Measurements from ENCODE around the gene PECR. TPM values are rescaled to one million over a fixed set of nuclear protein-coding genes. Genes with fewer than 3 reads are reported as not detected.

Gene PECR
- total RNA-seq, 1 experiment from 2014 or later = 15.3 TPM

DNA sequence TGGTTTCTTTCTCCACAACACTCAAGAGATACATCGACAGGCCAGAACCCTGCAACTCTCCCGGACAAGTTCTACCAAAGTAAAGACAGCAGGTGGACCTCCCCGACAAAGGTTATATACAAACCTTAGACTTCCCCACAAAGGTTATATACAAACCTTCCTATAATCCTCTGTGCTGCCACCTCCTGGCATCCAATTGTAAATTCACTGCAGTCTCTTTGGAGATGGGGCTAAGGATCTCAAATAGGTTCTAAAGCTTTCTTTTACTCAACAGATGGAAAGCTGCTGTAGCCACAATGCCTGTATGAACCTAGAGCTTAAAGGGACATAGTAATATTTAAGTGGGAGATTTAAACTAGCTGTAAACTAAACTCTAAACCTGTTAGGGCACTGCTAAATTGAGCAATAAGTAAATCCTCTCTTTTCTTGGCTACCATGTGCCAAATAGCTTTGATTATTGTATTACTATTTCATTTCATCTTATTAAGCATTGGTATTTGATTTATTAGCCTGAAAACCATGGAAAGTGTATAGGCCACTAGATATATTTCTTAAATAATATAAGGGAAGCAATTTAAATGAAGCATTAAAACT lies 58.5 kb downstream of the PECR start:
- H2BK15ac ChIP-seq (ENCODE audit: low read depth, low read length) = no peak overlapping the region
- H4K8ac ChIP-seq (replicated peaks; ENCODE audit: insufficient read length, low read depth, low read length) = no peak overlapping the region
- H2AK5ac ChIP-seq (ENCODE audit: insufficient read length, low read length) = no peak overlapping the region
- H3K23me2 ChIP-seq (ENCODE audit: insufficient read length, low read depth, low read length, poor library complexity, severe bottlenecking) = no peaks in the 10 kb centered on the region
- Mint-ChIP-seq H3K27ac (no peak overlapping the region), H3K4me3 (no peak overlapping the region), H3K36me3 (ENCODE audit: insufficient read depth in 1 of 3, low read depth in 3 of 3) (peaks cover 0 to 2% (median 0%) of the 10 kb centered on the region in 3 experiments; a peak in 3 of 7 replicates), H3K27me3 (ENCODE audit: low read depth) (no peaks in the 10 kb centered on the region), H3K9me3 (no peaks in the 10 kb centered on the region), H3K4me1 (0 out of 4 replicates have a peak, but pooled peaks cover 0 to 2% of the 10 kb centered on the region in 2 experiments)
- H3K18ac ChIP-seq (ENCODE audit: insufficient read length, low read depth, low read length) = no peak overlapping the region
- H3K79me2 ChIP-seq (ENCODE audit: insufficient read depth, low read length) = no peaks in the 10 kb centered on the region
- H2BK120ac ChIP-seq (ENCODE audit: low read depth, low read length, poor library complexity, severe bottlenecking) = no peak overlapping the region
- no peak overlapping the region for H3K9ac ChIP-seq (ENCODE audit: extremely low read depth, insufficient read length, low read length)
- no CpG with 5 or more reads among the region's 3 CpGs for WGBS (ENCODE audit: extremely low coverage, insufficient read length, low lambda C conversion rate)
- H3K79me1 ChIP-seq (ENCODE audit: insufficient read depth, low read depth, low read length, poor library complexity, severe bottlenecking) = no peaks in the 10 kb centered on the region
- H4K5ac ChIP-seq (ENCODE audit: insufficient read length, low read depth, low read length) = no peak overlapping the region
- no peak overlapping the region for H3T11ph ChIP-seq (ENCODE audit: low read length)
- no peak overlapping the region for H3K56ac ChIP-seq (ENCODE audit: insufficient read length, low read depth, low read length)
- no peak overlapping the region for H3K14ac ChIP-seq (ENCODE audit: insufficient read depth, low read length)
- no peak overlapping the region for H3K27ac ChIP-seq (ENCODE audit: insufficient read length, low read depth, low read length)
- H3K23ac ChIP-seq (ENCODE audit: insufficient read length, low read depth, low read length) = no peak overlapping the region
- no peak overlapping the region for H3K4me2 ChIP-seq (ENCODE audit: insufficient read depth, insufficient read length, low read length)
- H3K4ac ChIP-seq (ENCODE audit: low read depth, low read length) = no peak overlapping the region
- H3K4me1 ChIP-seq (ENCODE audit: insufficient read depth, low read length) = no peaks in the 10 kb centered on the region
- H2BK20ac ChIP-seq (ENCODE audit: low read depth, low read length, poor library complexity, severe bottlenecking) = no peak overlapping the region
- no peak overlapping the region for H2AFZ ChIP-seq (ENCODE audit: low read length)
- H3K9me3 ChIP-seq (ENCODE audit: control insufficient read depth, low read depth, low read length) = no peaks in the 10 kb centered on the region
- H4K20me1 ChIP-seq (ENCODE audit: control insufficient read depth, insufficient read depth, insufficient read length) = no peaks in the 10 kb centered on the region
- no peaks in the 10 kb centered on the region for H3K27me3 ChIP-seq (ENCODE audit: insufficient read depth, low read length)
- peak; percentile 57 for DNase-seq
- H2BK5ac ChIP-seq (ENCODE audit: insufficient read length, low read length) = no peak overlapping the region
- H4K91ac ChIP-seq (ENCODE audit: insufficient read length, low read depth, low read length) = no peak overlapping the region
- H2BK12ac ChIP-seq (ENCODE audit: insufficient read length, low read depth, low read length) = no peak overlapping the region
- TF ChIP-seq, protein P1, sequence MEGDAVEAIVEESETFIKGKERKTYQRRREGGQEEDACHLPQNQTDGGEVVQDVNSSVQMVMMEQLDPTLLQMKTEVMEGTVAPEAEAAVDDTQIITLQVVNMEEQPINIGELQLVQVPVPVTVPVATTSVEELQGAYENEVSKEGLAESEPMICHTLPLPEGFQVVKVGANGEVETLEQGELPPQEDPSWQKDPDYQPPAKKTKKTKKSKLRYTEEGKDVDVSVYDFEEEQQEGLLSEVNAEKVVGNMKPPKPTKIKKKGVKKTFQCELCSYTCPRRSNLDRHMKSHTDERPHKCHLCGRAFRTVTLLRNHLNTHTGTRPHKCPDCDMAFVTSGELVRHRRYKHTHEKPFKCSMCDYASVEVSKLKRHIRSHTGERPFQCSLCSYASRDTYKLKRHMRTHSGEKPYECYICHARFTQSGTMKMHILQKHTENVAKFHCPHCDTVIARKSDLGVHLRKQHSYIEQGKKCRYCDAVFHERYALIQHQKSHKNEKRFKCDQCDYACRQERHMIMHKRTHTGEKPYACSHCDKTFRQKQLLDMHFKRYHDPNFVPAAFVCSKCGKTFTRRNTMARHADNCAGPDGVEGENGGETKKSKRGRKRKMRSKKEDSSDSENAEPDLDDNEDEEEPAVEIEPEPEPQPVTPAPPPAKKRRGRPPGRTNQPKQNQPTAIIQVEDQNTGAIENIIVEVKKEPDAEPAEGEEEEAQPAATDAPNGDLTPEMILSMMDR (conservative IDR thresholded peaks at IDR 0.05) = peak; percentile 78

All from H9 (cell line).